ENCODE data around the gene RELL2.

The RELL2 gene

GRCh38 chr5:141663506-141663905 lies 26.7 kb downstream of the RELL2 start:
- H3K27ac ChIP-seq = no peak overlapping the region
- no peak for TF ChIP-seq CTCF (conservative IDR thresholded peaks at IDR 0.05)

- H3K27ac ChIP-seq = no peak overlapping the region
- peak; percentile 91 for TF ChIP-seq CTCF (conservative IDR thresholded peaks at IDR 0.05)
These were observed 28.1 kb downstream of the RELL2 start for GRCh38 chr5:141664733-141665461.

- no peak for TF ChIP-seq CTCF (conservative IDR thresholded peaks at IDR 0.05)
- H3K27ac ChIP-seq = no peak overlapping the region
These were observed 29.5 kb downstream of the RELL2 start for GRCh38 chr5:141665995-141666940.

GRCh38 chr5:141668601-141669265 lies 31.9 kb downstream of the RELL2 start:
- TF ChIP-seq CTCF (conservative IDR thresholded peaks at IDR 0.05) = no peak
- no peak overlapping the region for H3K27ac ChIP-seq

GRCh38 chr5:141669520-141669919 lies 32.7 kb downstream of the RELL2 start:
- TF ChIP-seq CTCF (conservative IDR thresholded peaks at IDR 0.05) = no peak
- no peak overlapping the region for H3K27ac ChIP-seq

GRCh38 chr5:141672071-141672840 lies 35.5 kb downstream of the RELL2 start:
- no peak overlapping the region for H3K27ac ChIP-seq
- TF ChIP-seq CTCF (conservative IDR thresholded peaks at IDR 0.05) = no peak
